SK-N-SH treated with all-trans-retinoic acid at 6 μM for 48 hours (cell line): ENCODE data around the gene BZW1.

Experiments
- ATAC-seq: fragments of 200-7000 bp; cut with Tn5 transposase; 3 replicates; pipeline ENCODE4 v1.9.1; 2020; ENCODE audit warnings: mild to moderate bottlenecking, moderate library complexity
- BACH2 ChIP-seq: fragments of 250-450 bp; sonication (Bioruptor Pico); IDR thresholded peaks from 2 replicates; pipeline ENCODE4 v1.9.0; 2021; ENCODE audit warnings: mild to moderate bottlenecking, borderline replicate concordance
- CSRNP3 ChIP-seq: fragments of 250-450 bp; sonication (Bioruptor Pico); IDR thresholded peaks from 2 replicates; pipeline ENCODE4 v1.5.1; 2021; ENCODE audit warnings: mild to moderate bottlenecking, moderate library complexity
- GLIS3 ChIP-seq: fragments of 250-450 bp; sonication (Bioruptor Pico); IDR thresholded peaks from 2 replicates; pipeline ENCODE4 v1.5.0; 2020; ENCODE audit warnings: mild to moderate bottlenecking, moderate library complexity
- ISL1 ChIP-seq: fragments of 250-450 bp; sonication (Bioruptor Pico); IDR thresholded peaks from 2 replicates; pipeline ENCODE4 v2.1.2; 2022; ENCODE audit warnings: mild to moderate bottlenecking, moderate library complexity
- OSR1 ChIP-seq: fragments of 250-450 bp; sonication (Bioruptor Pico); IDR thresholded peaks from 2 replicates; pipeline ENCODE4 v1.8.0; 2022; ENCODE audit warnings: moderate library complexity, mild to moderate bottlenecking, inconsistent platforms
- POU6F1 ChIP-seq: fragments of 250-450 bp; sonication (Bioruptor Pico); IDR thresholded peaks from 2 replicates; pipeline ENCODE4 v1.8.0; 2021; ENCODE audit warnings: low read depth, mild to moderate bottlenecking, moderate library complexity, borderline replicate concordance
- PPARA ChIP-seq: fragments of 250-450 bp; sonication (Bioruptor Pico); IDR thresholded peaks from 2 replicates; pipeline ENCODE4 v1.5.0; 2020; ENCODE audit warnings: mild to moderate bottlenecking, borderline replicate concordance
- RARB ChIP-seq: fragments of 250-450 bp; sonication (Bioruptor Pico); IDR thresholded peaks from 2 replicates; pipeline ENCODE4 v1.8.0; 2021; ENCODE audit warnings: mild to moderate bottlenecking, moderate library complexity
- SNAI2 ChIP-seq: fragments of 250-450 bp; sonication (Bioruptor Pico); IDR thresholded peaks from 2 replicates; pipeline ENCODE4 v1.5.0; 2020; ENCODE audit warnings: mild to moderate bottlenecking, moderate library complexity
- TOX ChIP-seq: fragments of 250-450 bp; sonication (Bioruptor Pico); IDR thresholded peaks from 2 replicates; pipeline ENCODE4 v1.8.0; 2021; ENCODE audit warnings: mild to moderate bottlenecking, moderate library complexity, borderline replicate concordance
- ZC3H10 ChIP-seq: fragments of 250-450 bp; sonication (Bioruptor Pico); IDR thresholded peaks from 2 replicates; pipeline ENCODE4 v1.5.1; 2021; ENCODE audit warnings: mild to moderate bottlenecking, moderate library complexity
- ZFP3 ChIP-seq: fragments of 250-450 bp; sonication (Bioruptor Pico); IDR thresholded peaks from 2 replicates; pipeline ENCODE4 v1.5.0; 2020; ENCODE audit warnings: mild to moderate bottlenecking, moderate library complexity
- ZFP30 ChIP-seq: fragments of 450-650 bp; formaldehyde crosslinking; IDR thresholded peaks from 2 replicates; pipeline ENCODE4 v1.5.0; 2022; ENCODE audit warnings: mild to moderate bottlenecking, moderate library complexity
- ZNF565 ChIP-seq: fragments of 450-650 bp; formaldehyde crosslinking; conservative IDR thresholded peaks from 2 replicates; pipeline ENCODE4 v1.5.0; 2020; ENCODE audit warnings: low read depth, mild to moderate bottlenecking, moderate library complexity
- ZNF70 ChIP-seq: fragments of 450-650 bp; formaldehyde crosslinking; IDR thresholded peaks from 2 replicates; pipeline ENCODE4 v1.5.0; 2020; ENCODE audit warnings: mild to moderate bottlenecking, moderate library complexity
- ZNF8 ChIP-seq: fragments of 450-650 bp; formaldehyde crosslinking; IDR thresholded peaks from 2 replicates; pipeline ENCODE4 v1.5.0; 2020; ENCODE audit warnings: mild to moderate bottlenecking, moderate library complexity
- TF ChIP-seq, protein P1 (sequence below): fragments of 250-450 bp; sonication (Bioruptor Pico); IDR thresholded peaks from 2 replicates; pipeline ENCODE4 v1.8.0; 2020; ENCODE audit warnings: mild to moderate bottlenecking, moderate library complexity, borderline replicate concordance
- TF ChIP-seq, protein P2 (sequence below): fragments of 250-450 bp; sonication (Bioruptor Pico); IDR thresholded peaks from 2 replicates; pipeline ENCODE4 v1.5.0; 2020; ENCODE audit warnings: mild to moderate bottlenecking, moderate library complexity
- TF ChIP-seq, protein P3 (sequence below): fragments of 250-450 bp; sonication (Bioruptor Pico); IDR thresholded peaks from 2 replicates; pipeline ENCODE4 v1.5.1; 2020; ENCODE audit warnings: low read depth, mild to moderate bottlenecking, moderate library complexity

BZW1 gene

GRCh38 chr2:200778038-200778437 is 33.7 kb upstream of the BZW1 start:
- TF ChIP-seq ZNF8: no peak
- peak; percentile 62 for ATAC-seq

GRCh38 chr2:200779214-200779613 is 32.5 kb upstream of the BZW1 start:
- no peak for TF ChIP-seq GLIS3 (CRISPR knock-in tag)
- no peak for TF ChIP-seq ZNF70 (CRISPR knock-in tag)
- no peak for TF ChIP-seq CSRNP3 (CRISPR knock-in tag)
- no peak for TF ChIP-seq ZFP30
- TF ChIP-seq, protein P1, sequence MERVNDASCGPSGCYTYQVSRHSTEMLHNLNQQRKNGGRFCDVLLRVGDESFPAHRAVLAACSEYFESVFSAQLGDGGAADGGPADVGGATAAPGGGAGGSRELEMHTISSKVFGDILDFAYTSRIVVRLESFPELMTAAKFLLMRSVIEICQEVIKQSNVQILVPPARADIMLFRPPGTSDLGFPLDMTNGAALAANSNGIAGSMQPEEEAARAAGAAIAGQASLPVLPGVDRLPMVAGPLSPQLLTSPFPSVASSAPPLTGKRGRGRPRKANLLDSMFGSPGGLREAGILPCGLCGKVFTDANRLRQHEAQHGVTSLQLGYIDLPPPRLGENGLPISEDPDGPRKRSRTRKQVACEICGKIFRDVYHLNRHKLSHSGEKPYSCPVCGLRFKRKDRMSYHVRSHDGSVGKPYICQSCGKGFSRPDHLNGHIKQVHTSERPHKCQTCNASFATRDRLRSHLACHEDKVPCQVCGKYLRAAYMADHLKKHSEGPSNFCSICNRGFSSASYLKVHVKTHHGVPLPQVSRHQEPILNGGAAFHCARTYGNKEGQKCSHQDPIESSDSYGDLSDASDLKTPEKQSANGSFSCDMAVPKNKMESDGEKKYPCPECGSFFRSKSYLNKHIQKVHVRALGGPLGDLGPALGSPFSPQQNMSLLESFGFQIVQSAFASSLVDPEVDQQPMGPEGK (CRISPR knock-in tag): no peak
- TF ChIP-seq OSR1: no peak
- TF ChIP-seq RARB (CRISPR knock-in tag): no peak
- TF ChIP-seq, protein P2, sequence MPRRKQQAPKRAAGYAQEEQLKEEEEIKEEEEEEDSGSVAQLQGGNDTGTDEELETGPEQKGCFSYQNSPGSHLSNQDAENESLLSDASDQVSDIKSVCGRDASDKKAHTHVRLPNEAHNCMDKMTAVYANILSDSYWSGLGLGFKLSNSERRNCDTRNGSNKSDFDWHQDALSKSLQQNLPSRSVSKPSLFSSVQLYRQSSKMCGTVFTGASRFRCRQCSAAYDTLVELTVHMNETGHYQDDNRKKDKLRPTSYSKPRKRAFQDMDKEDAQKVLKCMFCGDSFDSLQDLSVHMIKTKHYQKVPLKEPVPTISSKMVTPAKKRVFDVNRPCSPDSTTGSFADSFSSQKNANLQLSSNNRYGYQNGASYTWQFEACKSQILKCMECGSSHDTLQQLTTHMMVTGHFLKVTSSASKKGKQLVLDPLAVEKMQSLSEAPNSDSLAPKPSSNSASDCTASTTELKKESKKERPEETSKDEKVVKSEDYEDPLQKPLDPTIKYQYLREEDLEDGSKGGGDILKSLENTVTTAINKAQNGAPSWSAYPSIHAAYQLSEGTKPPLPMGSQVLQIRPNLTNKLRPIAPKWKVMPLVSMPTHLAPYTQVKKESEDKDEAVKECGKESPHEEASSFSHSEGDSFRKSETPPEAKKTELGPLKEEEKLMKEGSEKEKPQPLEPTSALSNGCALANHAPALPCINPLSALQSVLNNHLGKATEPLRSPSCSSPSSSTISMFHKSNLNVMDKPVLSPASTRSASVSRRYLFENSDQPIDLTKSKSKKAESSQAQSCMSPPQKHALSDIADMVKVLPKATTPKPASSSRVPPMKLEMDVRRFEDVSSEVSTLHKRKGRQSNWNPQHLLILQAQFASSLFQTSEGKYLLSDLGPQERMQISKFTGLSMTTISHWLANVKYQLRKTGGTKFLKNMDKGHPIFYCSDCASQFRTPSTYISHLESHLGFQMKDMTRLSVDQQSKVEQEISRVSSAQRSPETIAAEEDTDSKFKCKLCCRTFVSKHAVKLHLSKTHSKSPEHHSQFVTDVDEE (CRISPR knock-in tag): no peak
- TF ChIP-seq SNAI2 (CRISPR knock-in tag): no peak
- TF ChIP-seq, protein P3, sequence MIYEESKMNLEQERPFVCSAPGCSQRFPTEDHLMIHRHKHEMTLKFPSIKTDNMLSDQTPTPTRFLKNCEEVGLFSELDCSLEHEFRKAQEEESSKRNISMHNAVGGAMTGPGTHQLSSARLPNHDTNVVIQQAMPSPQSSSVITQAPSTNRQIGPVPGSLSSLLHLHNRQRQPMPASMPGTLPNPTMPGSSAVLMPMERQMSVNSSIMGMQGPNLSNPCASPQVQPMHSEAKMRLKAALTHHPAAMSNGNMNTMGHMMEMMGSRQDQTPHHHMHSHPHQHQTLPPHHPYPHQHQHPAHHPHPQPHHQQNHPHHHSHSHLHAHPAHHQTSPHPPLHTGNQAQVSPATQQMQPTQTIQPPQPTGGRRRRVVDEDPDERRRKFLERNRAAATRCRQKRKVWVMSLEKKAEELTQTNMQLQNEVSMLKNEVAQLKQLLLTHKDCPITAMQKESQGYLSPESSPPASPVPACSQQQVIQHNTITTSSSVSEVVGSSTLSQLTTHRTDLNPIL (CRISPR knock-in tag): no peak
- no peak for TF ChIP-seq ZNF565 (CRISPR knock-in tag)
- TF ChIP-seq ZFP3 (CRISPR knock-in tag): no peak
- no peak for TF ChIP-seq TOX (CRISPR knock-in tag)
- TF ChIP-seq ISL1 (CRISPR knock-in tag): no peak
- TF ChIP-seq POU6F1: no peak
- TF ChIP-seq ZC3H10 (CRISPR knock-in tag): no peak
- TF ChIP-seq PPARA (CRISPR knock-in tag): no peak
- ATAC-seq: no peak

DNA sequence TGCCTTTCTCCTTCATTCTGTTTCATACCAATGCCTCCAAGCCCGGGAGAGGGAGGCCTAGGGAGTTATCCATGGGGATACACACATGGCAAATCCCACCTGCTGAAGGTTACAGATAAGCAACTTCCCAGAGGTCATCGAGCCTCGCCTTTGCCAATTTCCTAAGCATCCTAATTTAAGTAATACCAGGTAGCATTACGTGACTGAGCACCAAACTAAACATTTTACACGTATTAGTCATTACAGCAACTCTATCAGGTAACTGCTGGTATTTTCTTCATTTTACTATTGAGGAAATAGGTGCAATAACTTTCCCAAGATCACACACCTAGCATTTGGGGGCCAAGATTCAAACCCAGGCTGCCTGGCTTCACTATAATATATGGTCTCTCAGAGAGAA is 30.1 kb upstream of the BZW1 start:
- no peak for ATAC-seq
- TF ChIP-seq, protein P1 (CRISPR knock-in tag): no peak
- TF ChIP-seq BACH2 (CRISPR knock-in tag): no peak
- TF ChIP-seq, protein P3 (CRISPR knock-in tag): no peak
- no peak for TF ChIP-seq PPARA (CRISPR knock-in tag)
- TF ChIP-seq, all 23 proteins: peak for 0
